AG04450 (cell line): ENCODE measurements around the gene MEGF6. TPM values are rescaled to one million over a fixed set of nuclear protein-coding genes. Genes with fewer than 3 reads are reported as not detected.

Experiments
- CTCF ChIA-PET: fragments of 300-600, 350-600 bp; formaldehyde crosslinking; extraction: SDS; loops from one replicate; lab custom pipeline; 2022; ENCODE audit warnings: antibody characterized with exemption, inconsistent platforms; lab: Charles Lee
- POLR2A ChIA-PET: fragments of 350-600 bp; formaldehyde crosslinking; extraction: SDS; loops from one replicate; lab custom pipeline; 2021; ENCODE audit warnings: antibody characterized with exemption, inconsistent platforms; lab: Yijun Ruan, JAX
- DNase-seq: peaks from one replicate; pipeline ENCODE4 v3.0.0-alpha.2; 2011; ENCODE audit warnings: low read depth, low spot score
- H3K27ac ChIP-seq: one replicate; pipeline ENCODE4 v1.5.1; 2012; ENCODE audit warnings: low read depth, low read length, control low read depth
- H3K27me3 ChIP-seq: one replicate; pipeline ENCODE4 v1.6.0; 2012; ENCODE audit warnings: low read length; ENCODE audit not compliant: control insufficient read depth, insufficient read depth
- H3K4me3 ChIP-seq: 2 replicates; pipeline ENCODE4 v1.5.1; 2011; ENCODE audit warnings: mild to moderate bottlenecking, low read depth, low read length, control low read depth
- H3K9me3 ChIP-seq: 2 replicates; pipeline ENCODE4 v1.5.1; 2012; ENCODE audit warnings: low read length; ENCODE audit not compliant: control insufficient read depth, insufficient read depth
- polyA plus RNA-seq: library from polyadenylated mRNA; depleted of rRNA; stranded (reverse); fragments of >200 nt; gene quantifications from 2 replicates; pipeline ENCODE4 v1.2.3, GENCODE V29; 2011
- TF ChIP-seq, protein P1 (sequence below): IDR thresholded peaks from 2 replicates; pipeline ENCODE4 v1.5.1; 2011; ENCODE audit warnings: low read depth, low read length, control low read depth, inconsistent platforms

Gene MEGF6
- polyA plus RNA-seq, 1 experiment, result 0.45 TPM

- ChIA-PET POLR2A (no interaction called here), CTCF (no interaction called here)
- Histone ChIP-seq H3K4me3 (no peak overlapping the region), H3K27me3 (no peaks in the 10 kb centered on the region), H3K27ac (no peak overlapping the region), H3K9me3 (no peaks in the 10 kb centered on the region)
- TF ChIP-seq, protein P1, sequence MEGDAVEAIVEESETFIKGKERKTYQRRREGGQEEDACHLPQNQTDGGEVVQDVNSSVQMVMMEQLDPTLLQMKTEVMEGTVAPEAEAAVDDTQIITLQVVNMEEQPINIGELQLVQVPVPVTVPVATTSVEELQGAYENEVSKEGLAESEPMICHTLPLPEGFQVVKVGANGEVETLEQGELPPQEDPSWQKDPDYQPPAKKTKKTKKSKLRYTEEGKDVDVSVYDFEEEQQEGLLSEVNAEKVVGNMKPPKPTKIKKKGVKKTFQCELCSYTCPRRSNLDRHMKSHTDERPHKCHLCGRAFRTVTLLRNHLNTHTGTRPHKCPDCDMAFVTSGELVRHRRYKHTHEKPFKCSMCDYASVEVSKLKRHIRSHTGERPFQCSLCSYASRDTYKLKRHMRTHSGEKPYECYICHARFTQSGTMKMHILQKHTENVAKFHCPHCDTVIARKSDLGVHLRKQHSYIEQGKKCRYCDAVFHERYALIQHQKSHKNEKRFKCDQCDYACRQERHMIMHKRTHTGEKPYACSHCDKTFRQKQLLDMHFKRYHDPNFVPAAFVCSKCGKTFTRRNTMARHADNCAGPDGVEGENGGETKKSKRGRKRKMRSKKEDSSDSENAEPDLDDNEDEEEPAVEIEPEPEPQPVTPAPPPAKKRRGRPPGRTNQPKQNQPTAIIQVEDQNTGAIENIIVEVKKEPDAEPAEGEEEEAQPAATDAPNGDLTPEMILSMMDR, result no peak
- DNase-seq, result no peak
Observed at GRCh38 chr1:3632298-3632697, 21.0 kb upstream of the MEGF6 start.

DNA sequence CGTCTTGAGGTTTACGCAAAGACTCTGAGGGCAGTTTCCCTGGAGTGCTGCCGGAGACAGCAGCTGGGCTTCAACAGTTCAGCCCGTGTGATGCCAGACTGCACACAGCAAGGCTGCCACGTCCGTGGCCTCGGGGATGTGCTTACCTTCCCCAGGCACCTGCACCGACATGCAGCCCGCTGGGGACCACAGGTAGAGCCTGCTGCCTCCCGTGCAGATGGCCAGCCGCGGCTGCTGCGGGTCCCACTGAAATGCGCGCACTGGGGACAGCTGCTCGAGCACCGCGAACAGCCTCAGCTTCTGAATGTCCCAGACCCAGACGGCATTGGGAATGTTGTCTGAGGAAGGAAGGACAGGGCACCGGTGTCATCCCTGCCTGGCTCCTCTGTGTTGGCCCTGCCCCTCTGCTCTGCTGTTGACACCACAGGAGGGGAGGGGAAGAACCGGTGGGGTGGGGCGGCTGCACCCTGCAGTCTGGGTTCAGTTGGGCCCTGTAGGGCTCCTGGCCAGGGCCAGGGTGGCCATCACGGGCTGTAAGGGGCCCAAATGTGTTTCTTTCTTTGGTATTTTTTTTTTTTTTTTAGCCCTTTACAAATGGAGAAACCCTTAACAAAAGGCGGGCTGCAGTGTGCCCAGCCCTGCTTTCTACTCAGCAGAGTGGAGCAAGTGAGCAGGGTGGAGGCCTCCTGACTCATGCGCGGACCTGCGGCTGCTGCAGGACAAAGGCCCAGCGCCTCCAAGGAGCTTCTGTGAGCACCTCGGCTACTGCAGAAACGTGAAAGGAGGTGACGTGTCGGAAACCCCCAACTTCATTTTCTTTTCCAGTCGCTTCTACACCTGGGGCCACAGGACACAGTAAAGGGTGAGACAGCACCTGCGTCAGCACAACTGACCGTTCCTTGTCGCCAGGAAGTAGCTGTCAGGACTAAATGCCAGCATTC lies 20.3 kb upstream of the MEGF6 start:
- POLR2A ChIA-PET, result no interaction called here
- H3K4me3 ChIP-seq, result no peak overlapping the region
- no peak for DNase-seq
- H3K27ac ChIP-seq, result no peak overlapping the region
- TF ChIP-seq, protein P1, result no peak
- CTCF ChIA-PET, result interaction anchor here (1.1 kb wide), 1 partner anchor 141 kb away, joined by 3 read pairs; no protein-coding TSS in a partner anchor
- H3K27me3 ChIP-seq, result no peaks in the 10 kb centered on the region
- no peaks in the 10 kb centered on the region for H3K9me3 ChIP-seq

DNA sequence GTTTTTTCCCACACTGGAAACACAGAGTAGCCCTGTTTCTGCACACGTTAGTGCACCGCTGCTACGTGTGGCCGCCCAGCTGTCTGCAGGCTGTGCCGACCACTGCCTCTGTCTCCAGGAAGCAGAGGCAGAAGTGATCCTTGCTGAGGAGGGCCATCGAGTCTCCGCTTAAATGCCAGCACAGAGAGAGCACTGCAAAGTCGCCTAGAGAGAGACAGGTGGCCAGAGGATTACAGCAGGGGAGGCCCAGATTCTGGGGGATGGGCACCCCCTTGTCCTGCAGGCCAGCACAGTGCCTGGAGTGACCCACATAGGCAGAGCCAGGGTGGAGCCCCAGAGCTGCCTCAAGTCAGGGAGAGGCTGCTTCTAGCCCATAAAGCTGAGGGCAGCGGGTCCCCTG lies 19.6 kb upstream of the MEGF6 start:
- no peak overlapping the region for H3K27ac ChIP-seq
- H3K4me3 ChIP-seq, result no peak overlapping the region
- CTCF ChIA-PET, result interaction anchor here (1.1 kb wide), 1 partner anchor 140 kb away, joined by 3 read pairs; no protein-coding TSS in a partner anchor
- DNase-seq, result no peak
- TF ChIP-seq, protein P1, result no peak
- POLR2A ChIA-PET, result no interaction called here
- no peaks in the 10 kb centered on the region for H3K9me3 ChIP-seq
- no peaks in the 10 kb centered on the region for H3K27me3 ChIP-seq

GRCh38 chr1:3630161-3630611 lies 18.9 kb upstream of the MEGF6 start:
- ChIA-PET POLR2A (no interaction called here), CTCF (interaction anchor here (0.6 to 2.9 kb wide), 3 partner anchors 13 to 177 kb away, joined by 3 to 12 read pairs (median 3); no protein-coding TSS in a partner anchor)
- no peaks in the 10 kb centered on the region for H3K9me3 ChIP-seq
- H3K27ac ChIP-seq, result no peak overlapping the region
- TF ChIP-seq, protein P1, result no peak
- H3K27me3 ChIP-seq, result no peaks in the 10 kb centered on the region
- no peak overlapping the region for H3K4me3 ChIP-seq
- DNase-seq, result no peak

- H3K27ac ChIP-seq, result no peak overlapping the region
- POLR2A ChIA-PET, result no interaction called here
- no peak overlapping the region for H3K4me3 ChIP-seq
- no peaks in the 10 kb centered on the region for H3K9me3 ChIP-seq
- DNase-seq, result no peak
- no peaks in the 10 kb centered on the region for H3K27me3 ChIP-seq
- TF ChIP-seq, protein P1, result no peak
- CTCF ChIA-PET, result interaction anchor here (0.6 to 2.9 kb wide), 3 partner anchors 10 to 176 kb away, joined by 3 to 16 read pairs (median 12); no protein-coding TSS in a partner anchor
Observed at GRCh38 chr1:3629561-3630160, 18.4 kb upstream of the MEGF6 start.
